ENCODE data around the gene ZNF560. TPM values are rescaled to one million over a fixed set of nuclear protein-coding genes. Genes with fewer than 3 reads are reported as not detected.

Gene ZNF560
- total and polyA plus RNA-seq, 9 of the 15 experiments (the other 6 are each of a cell fraction or from before 2014, with no cell fraction given) = 0.04 to 0.18 (median 0.05) TPM; not detected in 3

GRCh38 chr19:9507285-9507684 lies 8.9 kb upstream of the ZNF560 start (continued):
- TF ChIP-seq ZNF398 (CRISPR knock-in tag; IDR thresholded peaks at IDR 0.05) = no peak
- no peak for TF ChIP-seq REST (IDR thresholded peaks at IDR 0.05; ENCODE audit: borderline replicate concordance)
- no peak for TF ChIP-seq REST (CRISPR knock-in tag; IDR thresholded peaks at IDR 0.05; ENCODE audit: low read depth)
- no peak for TF ChIP-seq IRF9 (tag; IDR thresholded peaks at IDR 0.05)

Data from K562 (cell line).